GM18873 (cell line): ENCODE results near the gene ADORA2B.
"Not testable (repeated sequence)": the region's sequence is repeated elsewhere in the genome, so short reads cannot be mapped to it uniquely, and the experiment has no call there.

Experiments used
- ATAC-seq: cut with Tn5 transposase; IDR thresholded peaks from one replicate; pipeline ENCODE4 v1.9.1; 2021; ENCODE audit warnings: mild to moderate bottlenecking, moderate library complexity, moderate number of reproducible peaks; ENCODE audit not compliant: unreplicated experiment, low FRiP score

The ADORA2B gene

GRCh38 chr17:15978606-15979005, 33.7 kb downstream of the ADORA2B start:
- no peak for ATAC-seq

- ATAC-seq, result not testable (repeated sequence)
Observed at GRCh38 chr17:15979013-15979412, 34.1 kb downstream of the ADORA2B start.

- ATAC-seq, result peak; percentile 58
Observed at GRCh38 chr17:15981208-15981607, 36.3 kb downstream of the ADORA2B start.

- no peak for ATAC-seq
Observed at GRCh38 chr17:15981646-15982580, 37.0 kb downstream of the ADORA2B start.

- no peak for ATAC-seq
Observed at GRCh38 chr17:15996322-15996721, 51.4 kb downstream of the ADORA2B start.

GRCh38 chr17:15998031-15998562, 53.2 kb downstream of the ADORA2B start:
- no peak for ATAC-seq

- peak; percentile 88 for ATAC-seq
Observed at GRCh38 chr17:15999141-15999973, 54.4 kb downstream of the ADORA2B start, which contains the start of the genes TTC19 and ZSWIM7. TTC19 (plus strand) TSS chr17:15999824; CDS start chr17:15999849, 25 bp downstream. ZSWIM7 (minus strand) TSS chr17:15999704; CDS start chr17:15999594, 110 bp downstream.

- ATAC-seq, result peak; percentile 26
Observed at GRCh38 chr17:15999974-16000827, 55.3 kb downstream of the ADORA2B start.

- ATAC-seq, result no peak
Observed at GRCh38 chr17:16001226-16001897, 56.4 kb downstream of the ADORA2B start.

GRCh38 chr17:16002708-16003260, 57.9 kb downstream of the ADORA2B start:
- no peak for ATAC-seq

- ATAC-seq, result no peak
Observed at GRCh38 chr17:16003841-16004240, 58.9 kb downstream of the ADORA2B start.

GRCh38 chr17:16005636-16006035, 60.7 kb downstream of the ADORA2B start:
- no peak for ATAC-seq

GRCh38 chr17:16007439-16007838, 62.5 kb downstream of the ADORA2B start:
- no peak for ATAC-seq

GRCh38 chr17:16013943-16014407, 69.0 kb downstream of the ADORA2B start:
- ATAC-seq, result no peak

GRCh38 chr17:16019347-16019746, 74.4 kb downstream of the ADORA2B start:
- no peak for ATAC-seq

GRCh38 chr17:16023881-16024280, 79.0 kb downstream of the ADORA2B start:
- ATAC-seq, result no peak

GRCh38 chr17:16025202-16025601, 80.3 kb downstream of the ADORA2B start:
- no peak for ATAC-seq
